HepG2 (cell line): ENCODE measurements around the gene CST3. TPM values are rescaled to one million over a fixed set of nuclear protein-coding genes. Genes with fewer than 3 reads are reported as not detected.

Experiments
- ASH2L ChIP-seq: fragments of 300-600, 200-600 bp; sonication (generic); IDR thresholded peaks from 2 replicates; pipeline ENCODE4 v1.7.0; 2017; ENCODE audit warnings: low read depth, mild to moderate bottlenecking, moderate library complexity, mixed read lengths, low read length; ENCODE audit not compliant: insufficient read length
- DDIT3 ChIP-seq: sonication (generic); formaldehyde crosslinking; IDR thresholded peaks from 2 replicates; pipeline ENCODE4 v1.4.0; 2020; ENCODE audit warnings: mild to moderate bottlenecking, missing genetic modification reagents
- IKZF1 ChIP-seq: fragments of 450-650 bp; IDR thresholded peaks from 2 replicates; pipeline ENCODE4 v1.7.1; 2016
- MIER3 ChIP-seq: IDR thresholded peaks from 2 replicates; pipeline ENCODE4 v1.6.1; 2016; ENCODE audit warnings: missing compliant biosample characterization, borderline replicate concordance
- NKX3-1 ChIP-seq: sonication (generic); formaldehyde crosslinking; IDR thresholded peaks from 2 replicates; pipeline ENCODE4 v1.5.0; 2020; ENCODE audit warnings: missing genetic modification reagents
- PITX1 ChIP-seq: sonication (generic); formaldehyde crosslinking; IDR thresholded peaks from 2 replicates; pipeline ENCODE4 v1.5.1; 2020; ENCODE audit warnings: mild to moderate bottlenecking, missing genetic modification reagents
- ZBTB46 ChIP-seq: sonication (generic); formaldehyde crosslinking; IDR thresholded peaks from 2 replicates; pipeline ENCODE4 v1.4.0; 2020; ENCODE audit warnings: mild to moderate bottlenecking, missing genetic modification reagents, borderline replicate concordance
- ZMYM4 ChIP-seq: sonication (generic); formaldehyde crosslinking; IDR thresholded peaks from 2 replicates; pipeline ENCODE4 v1.8.1; 2023; ENCODE audit warnings: mild to moderate bottlenecking, missing genetic modification reagents
- ZNF362 ChIP-seq: sonication (generic); formaldehyde crosslinking; IDR thresholded peaks from 2 replicates; pipeline ENCODE4 v1.4.0; 2020; ENCODE audit warnings: missing genetic modification reagents, mild to moderate bottlenecking, borderline replicate concordance
- ZNF616 ChIP-seq: sonication (generic); formaldehyde crosslinking; IDR thresholded peaks from 2 replicates; pipeline ENCODE4 v1.5.0; 2020; ENCODE audit warnings: low read depth, mild to moderate bottlenecking, missing genetic modification reagents
- ZNF775 ChIP-seq: sonication (generic); formaldehyde crosslinking; IDR thresholded peaks from 2 replicates; pipeline ENCODE4 v1.4.0; 2020; ENCODE audit warnings: missing genetic modification reagents, mild to moderate bottlenecking, moderate library complexity, borderline replicate concordance
- polyA plus RNA-seq, 8 experiments: library from polyadenylated mRNA; depleted of rRNA in 3 of 8; stranded (reverse) in 7 of 8; unstranded in 1 of 8; fragments of >200 nt; fragmentation: Illumina TruSeq in 4 of 8; extraction: Trizol in 4 of 8; gene quantifications; 2 replicates each; pipeline versions ENCODE4 v1.2.1 to v1.2.3, GENCODE V29; 2011 to 2016; ENCODE audit warnings: low read depth in 4 of 8, missing spikeins in 1 of 8, mixed read lengths in 1 of 8; ENCODE audit not compliant: insufficient read depth in 1 of 8
- total RNA-seq, 5 experiments: library from RNA; depleted of rRNA; stranded (reverse); fragments of >200 nt; fragmentation: Illumina TruSeq; extraction: Trizol; gene quantifications; 2 replicates each; pipeline ENCODE4 v1.2.3, GENCODE V29; 2016; ENCODE audit warnings: low read depth in 1 of 5
- TF ChIP-seq, protein P1 (sequence below): sonication (generic); formaldehyde crosslinking; IDR thresholded peaks from 2 replicates; pipeline ENCODE4 v1.4.0; 2020; ENCODE audit warnings: missing genetic modification reagents, borderline replicate concordance
- TF ChIP-seq, protein P2 (sequence below): sonication (generic); formaldehyde crosslinking; IDR thresholded peaks from 2 replicates; pipeline ENCODE4 v1.5.0; 2020; ENCODE audit warnings: missing genetic modification reagents, mild to moderate bottlenecking, borderline replicate concordance
- TF ChIP-seq, protein P3 (sequence below): sonication (generic); formaldehyde crosslinking; IDR thresholded peaks from 2 replicates; pipeline ENCODE4 v1.4.0; 2020; ENCODE audit warnings: missing genetic modification reagents, borderline replicate concordance

Gene CST3
- total and polyA plus RNA-seq, 2 of the 13 experiments (the other 11 are each of a cell fraction or from before 2014, with no cell fraction given) = 690 to 1,005 TPM

DNA sequence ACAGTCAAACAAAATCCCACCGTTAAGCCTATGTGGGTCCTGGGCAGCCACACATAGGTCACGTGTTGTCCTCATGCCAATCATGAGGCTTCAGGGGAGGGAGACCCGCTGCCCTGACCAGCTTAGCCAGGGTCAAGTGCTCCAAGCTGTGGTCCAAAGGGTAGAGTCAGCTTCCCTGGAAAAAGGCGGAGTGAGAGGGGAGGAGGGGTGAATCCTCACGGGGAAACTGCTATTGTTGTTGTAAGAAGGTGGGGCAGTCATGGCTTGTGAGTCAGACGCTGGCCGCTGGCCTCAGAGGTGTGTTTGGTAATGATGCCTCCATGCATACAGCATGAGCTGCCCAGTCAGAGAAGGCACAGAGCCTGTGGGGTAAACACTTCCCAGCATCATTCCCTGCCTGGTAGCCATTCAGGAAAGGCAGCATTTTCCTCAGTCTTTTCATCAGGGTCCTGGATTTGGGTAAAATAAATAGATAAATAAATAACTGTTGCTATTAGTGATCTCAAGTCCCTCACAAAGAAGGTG is 8.7 kb downstream of the CST3 start (continued):
- TF ChIP-seq, protein P1, sequence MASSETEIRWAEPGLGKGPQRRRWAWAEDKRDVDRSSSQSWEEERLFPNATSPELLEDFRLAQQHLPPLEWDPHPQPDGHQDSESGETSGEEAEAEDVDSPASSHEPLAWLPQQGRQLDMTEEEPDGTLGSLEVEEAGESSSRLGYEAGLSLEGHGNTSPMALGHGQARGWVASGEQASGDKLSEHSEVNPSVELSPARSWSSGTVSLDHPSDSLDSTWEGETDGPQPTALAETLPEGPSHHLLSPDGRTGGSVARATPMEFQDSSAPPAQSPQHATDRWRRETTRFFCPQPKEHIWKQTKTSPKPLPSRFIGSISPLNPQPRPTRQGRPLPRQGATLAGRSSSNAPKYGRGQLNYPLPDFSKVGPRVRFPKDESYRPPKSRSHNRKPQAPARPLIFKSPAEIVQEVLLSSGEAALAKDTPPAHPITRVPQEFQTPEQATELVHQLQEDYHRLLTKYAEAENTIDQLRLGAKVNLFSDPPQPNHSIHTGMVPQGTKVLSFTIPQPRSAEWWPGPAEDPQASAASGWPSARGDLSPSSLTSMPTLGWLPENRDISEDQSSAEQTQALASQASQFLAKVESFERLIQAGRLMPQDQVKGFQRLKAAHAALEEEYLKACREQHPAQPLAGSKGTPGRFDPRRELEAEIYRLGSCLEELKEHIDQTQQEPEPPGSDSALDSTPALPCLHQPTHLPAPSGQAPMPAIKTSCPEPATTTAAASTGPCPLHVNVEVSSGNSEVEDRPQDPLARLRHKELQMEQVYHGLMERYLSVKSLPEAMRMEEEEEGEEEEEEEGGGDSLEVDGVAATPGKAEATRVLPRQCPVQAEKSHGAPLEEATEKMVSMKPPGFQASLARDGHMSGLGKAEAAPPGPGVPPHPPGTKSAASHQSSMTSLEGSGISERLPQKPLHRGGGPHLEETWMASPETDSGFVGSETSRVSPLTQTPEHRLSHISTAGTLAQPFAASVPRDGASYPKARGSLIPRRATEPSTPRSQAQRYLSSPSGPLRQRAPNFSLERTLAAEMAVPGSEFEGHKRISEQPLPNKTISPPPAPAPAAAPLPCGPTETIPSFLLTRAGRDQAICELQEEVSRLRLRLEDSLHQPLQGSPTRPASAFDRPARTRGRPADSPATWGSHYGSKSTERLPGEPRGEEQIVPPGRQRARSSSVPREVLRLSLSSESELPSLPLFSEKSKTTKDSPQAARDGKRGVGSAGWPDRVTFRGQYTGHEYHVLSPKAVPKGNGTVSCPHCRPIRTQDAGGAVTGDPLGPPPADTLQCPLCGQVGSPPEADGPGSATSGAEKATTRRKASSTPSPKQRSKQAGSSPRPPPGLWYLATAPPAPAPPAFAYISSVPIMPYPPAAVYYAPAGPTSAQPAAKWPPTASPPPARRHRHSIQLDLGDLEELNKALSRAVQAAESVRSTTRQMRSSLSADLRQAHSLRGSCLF (CRISPR knock-in tag) = no peak
- 0 out of 2 replicates have a peak, but pooled peaks have one; percentile 23 for TF ChIP-seq ZNF362 (CRISPR knock-in tag)
- TF ChIP-seq, protein P2, sequence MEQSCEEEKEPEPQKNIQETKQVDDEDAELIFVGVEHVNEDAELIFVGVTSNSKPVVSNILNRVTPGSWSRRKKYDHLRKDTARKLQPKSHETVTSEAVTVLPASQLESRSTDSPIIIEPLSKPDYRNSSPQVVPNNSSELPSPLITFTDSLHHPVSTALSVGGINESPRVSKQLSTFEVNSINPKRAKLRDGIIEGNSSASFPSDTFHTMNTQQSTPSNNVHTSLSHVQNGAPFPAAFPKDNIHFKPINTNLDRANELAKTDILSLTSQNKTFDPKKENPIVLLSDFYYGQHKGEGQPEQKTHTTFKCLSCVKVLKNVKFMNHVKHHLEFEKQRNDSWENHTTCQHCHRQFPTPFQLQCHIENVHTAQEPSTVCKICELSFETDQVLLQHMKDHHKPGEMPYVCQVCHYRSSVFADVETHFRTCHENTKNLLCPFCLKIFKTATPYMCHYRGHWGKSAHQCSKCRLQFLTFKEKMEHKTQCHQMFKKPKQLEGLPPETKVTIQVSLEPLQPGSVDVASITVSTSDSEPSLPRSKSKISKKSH (CRISPR knock-in tag) = peak; percentile 81; the same call in 1 of the 2 replicates
- peak; percentile 91; the same call in 1 of the 2 replicates for TF ChIP-seq ZNF616 (CRISPR knock-in tag)
- TF ChIP-seq DDIT3 (CRISPR knock-in tag) = no peak
- no peak for TF ChIP-seq ZNF775 (CRISPR knock-in tag)
- TF ChIP-seq PITX1 (CRISPR knock-in tag) = peak; percentile 97
- peak; percentile 73 for TF ChIP-seq ASH2L
- TF ChIP-seq, protein P3, sequence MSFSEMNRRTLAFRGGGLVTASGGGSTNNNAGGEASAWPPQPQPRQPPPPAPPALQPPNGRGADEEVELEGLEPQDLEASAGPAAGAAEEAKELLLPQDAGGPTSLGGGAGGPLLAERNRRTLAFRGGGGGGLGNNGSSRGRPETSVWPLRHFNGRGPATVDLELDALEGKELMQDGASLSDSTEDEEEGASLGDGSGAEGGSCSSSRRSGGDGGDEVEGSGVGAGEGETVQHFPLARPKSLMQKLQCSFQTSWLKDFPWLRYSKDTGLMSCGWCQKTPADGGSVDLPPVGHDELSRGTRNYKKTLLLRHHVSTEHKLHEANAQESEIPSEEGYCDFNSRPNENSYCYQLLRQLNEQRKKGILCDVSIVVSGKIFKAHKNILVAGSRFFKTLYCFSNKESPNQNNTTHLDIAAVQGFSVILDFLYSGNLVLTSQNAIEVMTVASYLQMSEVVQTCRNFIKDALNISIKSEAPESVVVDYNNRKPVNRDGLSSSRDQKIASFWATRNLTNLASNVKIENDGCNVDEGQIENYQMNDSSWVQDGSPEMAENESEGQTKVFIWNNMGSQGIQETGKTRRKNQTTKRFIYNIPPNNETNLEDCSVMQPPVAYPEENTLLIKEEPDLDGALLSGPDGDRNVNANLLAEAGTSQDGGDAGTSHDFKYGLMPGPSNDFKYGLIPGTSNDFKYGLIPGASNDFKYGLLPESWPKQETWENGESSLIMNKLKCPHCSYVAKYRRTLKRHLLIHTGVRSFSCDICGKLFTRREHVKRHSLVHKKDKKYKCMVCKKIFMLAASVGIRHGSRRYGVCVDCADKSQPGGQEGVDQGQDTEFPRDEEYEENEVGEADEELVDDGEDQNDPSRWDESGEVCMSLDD (CRISPR knock-in tag) = no peak
- TF ChIP-seq MIER3 (CRISPR knock-in tag) = peak; percentile 98
- no peak for TF ChIP-seq ZBTB46
- peak; percentile 93 for TF ChIP-seq ZMYM4 (CRISPR knock-in tag)
- no peak for TF ChIP-seq IKZF1
- no peak for TF ChIP-seq NKX3-1 (CRISPR knock-in tag)
